Activated CD8-positive, alpha-beta memory T cell treated with anti-CD3 and anti-CD28 coated beads for 4 hours (primary cell): ENCODE measurements around the gene ELMO1.

ENCODE experiments used
- DNase-seq, 2 donors: peaks; one replicate each; pipeline ENCODE4 v3.0.0-alpha.2; 2020; ENCODE audit warnings: low read depth in 2 of 2

The ELMO1 gene

GRCh38 chr7:37432281-37432920 is 16.3 kb downstream of the ELMO1 start:
- DNase-seq: no peak

DNA sequence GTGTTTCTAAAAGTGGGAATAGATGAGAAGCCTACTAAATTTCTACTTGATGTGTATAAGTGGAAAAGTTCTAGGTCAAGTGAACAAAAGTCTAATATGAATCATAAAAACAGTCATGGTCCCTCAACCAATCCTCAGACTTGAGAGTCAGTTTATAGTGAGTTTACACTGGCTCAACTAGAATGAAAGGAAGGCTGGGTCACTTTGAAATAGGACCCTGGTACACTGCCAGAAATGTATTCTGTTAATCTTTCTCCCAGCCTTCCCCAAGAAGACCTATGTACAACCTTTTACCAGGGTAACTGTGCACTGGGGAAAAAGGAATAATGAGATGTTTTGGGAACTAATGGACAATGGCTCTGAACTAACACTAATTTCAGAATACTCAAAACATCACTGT is 17.3 kb downstream of the ELMO1 start:
- no peak for DNase-seq

DNA sequence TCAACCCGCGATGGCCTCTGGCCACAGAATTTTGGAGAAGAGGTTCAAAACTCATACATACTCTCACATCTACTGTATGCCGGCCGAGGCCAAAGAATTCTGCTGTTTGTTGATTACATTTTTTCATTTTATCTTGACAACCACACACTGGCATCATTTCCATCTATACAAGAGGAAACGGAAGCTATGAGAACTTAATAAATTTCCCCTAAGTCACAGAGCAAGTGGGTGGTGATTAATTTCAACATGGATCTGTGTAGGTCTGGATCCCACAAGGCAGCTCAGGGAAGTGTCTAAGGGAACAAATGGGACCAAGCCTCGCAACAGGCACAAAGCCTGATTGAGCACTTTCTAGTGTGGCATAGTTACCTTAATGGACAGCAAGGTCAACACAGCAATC is 18.0 kb downstream of the ELMO1 start:
- DNase-seq: no peak

GRCh38 chr7:37430171-37430570 is 18.5 kb downstream of the ELMO1 start:
- DNase-seq: no peak

GRCh38 chr7:37429435-37429791 is 19.3 kb downstream of the ELMO1 start:
- DNase-seq: no peak

- no peak for DNase-seq
These were observed 19.8 kb downstream of the ELMO1 start for GRCh38 chr7:37428681-37429434.

- DNase-seq: no peak
These were observed 21.3 kb downstream of the ELMO1 start for GRCh38 chr7:37427276-37427940.

DNA sequence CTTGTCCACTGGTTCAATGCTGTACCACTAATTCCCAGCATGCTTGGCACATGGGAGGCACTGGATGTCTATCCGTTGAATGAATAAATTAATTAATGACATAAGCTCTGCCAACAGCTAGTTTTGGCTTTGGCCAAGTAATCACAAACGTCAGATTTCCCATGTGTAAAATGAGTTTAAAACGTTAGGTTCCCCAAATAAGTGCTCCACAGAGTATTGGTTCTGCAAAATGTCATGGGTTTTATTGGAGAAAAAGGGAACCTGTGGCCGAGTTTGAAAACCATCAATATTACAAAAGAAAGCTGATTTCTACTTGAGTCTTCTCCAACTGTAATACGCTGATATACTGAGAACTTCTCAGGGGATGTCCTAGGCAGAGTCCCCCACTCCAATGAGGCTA is 23.2 kb downstream of the ELMO1 start:
- DNase-seq: no peak

GRCh38 chr7:37424995-37425394 is 23.7 kb downstream of the ELMO1 start:
- no peak for DNase-seq

- DNase-seq: no peak
These were observed 24.1 kb downstream of the ELMO1 start for GRCh38 chr7:37424521-37424920.

DNA sequence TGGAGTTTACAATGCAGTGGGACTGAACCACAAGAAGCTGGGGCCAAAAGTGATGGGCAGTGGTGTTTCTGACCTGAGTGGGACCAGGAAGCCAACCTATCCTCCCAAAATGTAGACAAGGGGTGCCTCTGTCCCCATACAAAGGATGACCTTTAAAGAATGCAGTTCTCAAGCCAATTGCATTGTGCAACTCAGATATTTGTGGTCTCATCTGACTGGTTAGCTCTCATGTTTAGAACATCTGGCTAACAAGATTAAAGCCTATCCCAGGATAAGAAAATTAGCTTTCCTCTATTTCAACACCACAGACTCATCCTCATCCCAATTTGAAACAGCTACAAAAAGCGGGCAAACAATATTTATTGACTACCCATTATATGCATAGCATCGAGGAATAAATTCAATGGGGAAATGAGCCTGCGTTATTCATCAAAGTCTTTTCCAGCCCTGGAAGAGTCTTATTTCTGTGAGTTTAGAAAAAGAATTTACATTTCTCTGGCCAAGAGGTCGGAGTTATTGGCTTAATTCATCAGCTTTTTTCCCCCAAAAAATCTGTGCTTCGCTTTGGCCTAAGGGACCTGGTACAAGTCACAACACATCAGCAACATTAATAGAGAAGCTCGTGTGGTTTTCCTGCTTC is 26.7 kb downstream of the ELMO1 start:
- DNase-seq: no peak

- DNase-seq: no peak
These were observed 27.5 kb downstream of the ELMO1 start for GRCh38 chr7:37420946-37421695.

GRCh38 chr7:37419496-37419895 is 29.2 kb downstream of the ELMO1 start:
- DNase-seq: no peak

DNA sequence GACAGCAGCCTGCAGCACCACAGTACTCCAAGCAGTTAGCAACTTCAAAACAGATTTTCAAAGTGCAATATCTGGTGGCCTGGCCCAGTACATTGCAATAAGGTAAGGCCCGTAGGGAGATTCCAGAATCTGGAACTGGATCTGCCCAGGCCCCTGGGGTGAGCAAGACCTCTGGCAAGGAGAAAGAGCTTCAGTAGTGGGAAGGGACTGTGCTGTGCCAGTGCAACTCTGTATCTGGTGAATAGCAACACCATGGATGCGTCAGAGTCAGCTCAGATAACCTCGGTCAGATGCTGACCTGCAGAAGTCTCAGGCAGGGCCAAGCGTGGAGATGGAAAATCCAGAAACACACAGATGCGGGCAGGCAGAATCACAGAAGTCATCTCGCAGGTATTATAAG is 30.3 kb downstream of the ELMO1 start:
- no peak for DNase-seq

GRCh38 chr7:37417107-37417474 is 31.6 kb downstream of the ELMO1 start:
- no peak for DNase-seq

- DNase-seq: no peak
These were observed 32.1 kb downstream of the ELMO1 start for GRCh38 chr7:37416378-37417106.

- DNase-seq: no peak
These were observed 33.0 kb downstream of the ELMO1 start for GRCh38 chr7:37415629-37416028.

DNA sequence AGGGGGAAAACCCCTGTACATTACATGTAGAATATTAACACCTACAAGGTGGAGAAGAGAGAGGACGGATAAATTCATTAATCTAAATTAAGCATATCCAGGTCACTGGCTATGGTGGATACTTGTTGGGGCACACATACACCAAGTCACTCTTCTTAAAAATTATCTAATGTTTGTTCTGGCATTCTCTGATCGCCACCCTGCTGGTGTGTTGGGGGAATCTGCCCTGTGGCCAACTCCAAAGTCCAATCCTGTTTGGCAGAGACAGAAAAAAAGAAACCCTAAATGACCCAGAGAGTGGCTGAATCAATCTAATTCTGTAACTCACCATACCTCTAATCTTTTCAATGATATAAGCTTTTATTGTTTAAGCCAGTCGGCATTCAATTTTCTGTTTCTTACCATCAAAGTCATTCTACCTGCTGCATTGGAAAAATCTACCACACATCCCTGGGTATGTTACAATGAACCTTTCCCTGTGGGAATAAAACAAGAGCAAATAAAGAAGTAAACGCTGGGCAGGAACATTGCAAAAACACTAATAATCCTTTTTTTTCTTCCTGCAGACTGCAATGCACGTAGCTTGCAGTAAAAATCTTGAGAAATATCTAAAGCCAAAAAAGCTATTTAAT is 34.2 kb downstream of the ELMO1 start:
- DNase-seq: no peak

DNA sequence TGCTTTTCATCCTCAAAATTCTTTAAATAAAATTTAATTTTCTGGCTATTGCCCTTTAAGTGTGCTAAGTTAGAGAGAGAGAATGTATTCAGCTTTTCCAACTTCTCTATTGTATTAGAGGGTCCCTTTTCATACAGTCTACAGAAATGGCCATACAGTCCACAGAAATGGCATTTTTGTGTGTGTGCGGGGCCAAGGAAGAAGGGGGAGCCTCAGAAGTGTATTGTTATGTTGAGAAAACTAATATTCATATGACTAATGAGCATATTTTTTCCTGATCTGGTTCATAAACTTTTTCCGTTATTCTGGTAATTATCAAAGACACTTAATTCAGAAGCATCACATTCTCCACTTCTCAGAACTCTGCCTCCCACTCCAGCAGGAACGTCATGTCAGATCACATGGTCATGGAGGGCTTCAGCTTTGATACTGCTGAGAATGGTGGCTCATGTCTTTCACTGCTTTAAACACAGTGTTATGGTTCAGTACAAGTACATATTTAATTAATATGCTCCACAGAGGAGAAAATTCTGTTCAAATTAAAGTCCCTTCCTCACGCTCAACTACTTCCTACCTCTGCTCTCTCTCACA is 37.1 kb downstream of the ELMO1 start:
- DNase-seq: peak in 1 of 2 donors; percentile 51
